Measurements from ENCODE around the gene PFKFB1. TPM values are rescaled to one million over a fixed set of nuclear protein-coding genes. Genes with fewer than 3 reads are reported as not detected.

The PFKFB1 gene
- total and polyA plus RNA-seq, 2 of the 13 experiments (the other 11 are each of a cell fraction or from before 2014, with no cell fraction given): 1.5 to 2.9 TPM

DNA sequence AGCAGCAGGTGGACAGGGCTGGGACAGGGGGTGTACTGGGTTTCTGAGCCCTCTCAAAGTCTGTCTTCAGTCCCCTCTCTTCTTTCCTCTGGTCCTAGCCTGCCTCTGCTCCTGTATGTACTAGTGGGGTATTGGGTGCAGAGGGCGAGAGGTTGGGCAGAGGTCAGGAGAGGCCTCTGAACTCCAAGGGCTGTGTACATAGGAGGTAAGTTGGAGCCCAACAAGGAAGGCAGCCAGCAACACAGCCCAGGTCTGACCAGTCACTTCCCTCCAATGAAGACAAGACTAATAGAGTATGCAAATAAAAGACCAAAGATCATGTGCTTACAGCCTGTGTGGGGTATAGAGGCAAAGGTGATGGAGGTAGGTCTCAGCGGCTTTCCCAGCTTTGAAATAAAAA, at the start of gene PFKFB1 (continued):
- no peak for TF ChIP-seq ZNF337 (CRISPR knock-in tag; IDR thresholded peaks at IDR 0.05; ENCODE audit: borderline replicate concordance, low read depth)
- TF ChIP-seq KDM6A (CRISPR knock-in tag; IDR thresholded peaks at IDR 0.05; ENCODE audit: low read depth): 0 out of 2 replicates have a peak, but pooled peaks have one; percentile 18
- peak; percentile 64; the same call in 1 of the 2 replicates for TF ChIP-seq RXRB (CRISPR knock-in tag; IDR thresholded peaks at IDR 0.05; ENCODE audit: borderline replicate concordance)
- TF ChIP-seq ZNF33A (CRISPR knock-in tag; IDR thresholded peaks at IDR 0.05; ENCODE audit: borderline replicate concordance): no peak
- no peak for TF ChIP-seq SRSF9 (IDR thresholded peaks at IDR 0.05; ENCODE audit: borderline replicate concordance, insufficient read depth, low read depth, low read length, poor library complexity, severe bottlenecking)
- TF ChIP-seq NR2F6 (IDR thresholded peaks at IDR 0.05): peak; percentile 82
- TF ChIP-seq NR2F6 (CRISPR knock-in tag; IDR thresholded peaks at IDR 0.05): peak; percentile 71
- TF ChIP-seq TARDBP (CRISPR knock-in tag; IDR thresholded peaks at IDR 0.05): no peak
- peak; percentile 69 for TF ChIP-seq ZMYM4 (CRISPR knock-in tag; IDR thresholded peaks at IDR 0.05)
- no peak for TF ChIP-seq ZNF782 (CRISPR knock-in tag; IDR thresholded peaks at IDR 0.05; ENCODE audit: borderline replicate concordance)
- no peak for TF ChIP-seq ZBTB38 (CRISPR knock-in tag; IDR thresholded peaks at IDR 0.05)
- TF ChIP-seq ELF3 (CRISPR knock-in tag; IDR thresholded peaks at IDR 0.05): 0 out of 2 replicates have a peak, but pooled peaks have one; percentile 10
- no peak for TF ChIP-seq FOXM1 (CRISPR knock-in tag; IDR thresholded peaks at IDR 0.05)
- 0 out of 2 replicates have a peak, but pooled peaks have one; percentile 24 for TF ChIP-seq ZNF124 (CRISPR knock-in tag; IDR thresholded peaks at IDR 0.05)
- no peak for TF ChIP-seq ZNF326 (CRISPR knock-in tag; IDR thresholded peaks at IDR 0.05; ENCODE audit: borderline replicate concordance)
- TF ChIP-seq RARA (CRISPR knock-in tag; IDR thresholded peaks at IDR 0.05): peak; percentile 92
- TF ChIP-seq ZNF747 (CRISPR knock-in tag; IDR thresholded peaks at IDR 0.05; ENCODE audit: borderline replicate concordance): no peak
- TF ChIP-seq GLI4 (CRISPR knock-in tag; IDR thresholded peaks at IDR 0.05; ENCODE audit: borderline replicate concordance): no peak
- 0 out of 2 replicates have a peak, but pooled peaks have one; percentile 33 for TF ChIP-seq POLR2G (IDR thresholded peaks at IDR 0.05; ENCODE audit: low read depth, low read length)
- TF ChIP-seq NR2F2 (IDR thresholded peaks at IDR 0.05; ENCODE audit: borderline replicate concordance, low read depth): peak; percentile 89
- TF ChIP-seq MATR3 (CRISPR knock-in tag; IDR thresholded peaks at IDR 0.05): no peak
- peak; percentile 19; the same call in 1 of the 2 replicates for TF ChIP-seq ZNF687 (CRISPR knock-in tag; IDR thresholded peaks at IDR 0.05)
- no peak for TF ChIP-seq FOXK1 (CRISPR knock-in tag; IDR thresholded peaks at IDR 0.05; ENCODE audit: borderline replicate concordance, low read depth)
- TF ChIP-seq NR2C2 (CRISPR knock-in tag; IDR thresholded peaks at IDR 0.05; ENCODE audit: borderline replicate concordance): peak; percentile 48; the same call in 1 of the 2 replicates
- TF ChIP-seq CREM (IDR thresholded peaks at IDR 0.05): no peak
- no peak for TF ChIP-seq CREM (CRISPR knock-in tag; IDR thresholded peaks at IDR 0.05)
- no peak for TF ChIP-seq RELA (CRISPR knock-in tag; IDR thresholded peaks at IDR 0.05)
- no peak for TF ChIP-seq BRD4 (CRISPR knock-in tag; IDR thresholded peaks at IDR 0.05)
- TF ChIP-seq FOXA1 (IDR thresholded peaks at IDR 0.05): no peak
- TF ChIP-seq FOXA1 (CRISPR knock-in tag; IDR thresholded peaks at IDR 0.05): peak; percentile 76
- no peak for TF ChIP-seq HCFC1 (IDR thresholded peaks at IDR 0.05; ENCODE audit: low read depth, low read length)
- no peak for TF ChIP-seq RAD21 (CRISPR knock-in tag; IDR thresholded peaks at IDR 0.05)

Data from HepG2 (cell line).